GM19023 (cell line): ENCODE data around the gene R3HDM2.

Source experiments
- ATAC-seq: cut with Tn5 transposase; IDR thresholded peaks from one replicate; pipeline ENCODE4 v1.9.1; 2021; ENCODE audit warnings: mild to moderate bottlenecking, moderate library complexity; ENCODE audit not compliant: unreplicated experiment

The R3HDM2 gene

DNA sequence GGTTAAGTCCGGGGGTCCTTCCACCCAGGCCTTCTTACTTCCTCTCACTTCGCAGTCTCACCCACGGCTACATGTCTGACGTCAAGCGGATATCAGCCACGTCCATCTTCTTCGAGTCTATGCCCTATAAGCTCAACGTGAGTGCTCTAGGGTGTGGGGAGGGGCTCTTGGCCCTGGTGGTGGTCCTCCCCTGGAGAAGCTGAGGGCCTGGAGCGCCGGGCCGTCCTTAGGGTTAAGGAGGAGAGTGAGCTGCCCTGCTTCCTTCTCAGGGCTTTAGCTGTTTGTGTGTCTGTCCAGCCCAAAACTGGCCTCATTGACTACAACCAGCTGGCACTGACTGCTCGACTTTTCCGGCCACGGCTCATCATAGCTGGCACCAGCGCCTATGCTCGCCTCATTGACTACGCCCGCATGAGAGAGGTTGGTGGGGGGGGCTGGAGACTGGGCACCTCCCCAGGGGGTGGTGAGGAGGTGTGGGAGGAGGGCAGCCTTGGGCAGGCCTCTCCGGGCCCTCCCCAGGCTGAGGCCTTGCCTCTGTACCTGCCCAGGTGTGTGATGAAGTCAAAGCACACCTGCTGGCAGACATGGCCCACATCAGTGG lies 198.6 kb downstream of the R3HDM2 start:
- ATAC-seq = no peak

DNA sequence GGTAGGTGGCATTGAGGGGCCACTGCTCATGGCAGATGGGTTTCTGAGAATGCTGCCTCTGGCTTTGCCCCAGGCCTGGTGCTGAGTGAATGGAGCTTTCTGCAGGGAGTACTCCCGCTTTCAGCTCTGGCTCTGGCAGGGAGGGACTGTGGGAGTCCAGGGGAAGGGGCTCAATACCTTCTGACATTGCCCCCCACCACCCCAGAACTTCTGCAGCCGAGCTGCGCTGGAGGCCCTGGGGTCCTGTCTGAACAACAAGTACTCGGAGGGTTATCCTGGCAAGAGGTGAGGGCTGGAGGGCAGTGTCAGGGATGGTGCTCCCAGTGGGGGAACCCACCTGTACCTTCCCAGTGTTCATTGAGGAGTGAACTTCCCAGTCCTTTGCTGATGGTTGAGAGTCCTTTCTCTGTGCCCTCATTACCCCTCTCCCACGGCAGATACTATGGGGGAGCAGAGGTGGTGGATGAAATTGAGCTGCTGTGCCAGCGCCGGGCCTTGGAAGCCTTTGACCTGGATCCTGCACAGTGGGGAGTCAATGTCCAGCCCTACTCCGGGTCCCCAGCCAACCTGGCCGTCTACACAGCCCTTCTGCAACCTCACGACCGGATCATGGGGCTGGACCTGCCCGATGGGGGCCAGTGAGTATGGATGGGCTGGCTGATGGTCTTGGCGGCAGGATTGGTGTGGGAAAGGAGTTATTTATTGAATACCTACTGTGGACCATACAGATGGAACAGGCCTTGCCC lies 199.4 kb downstream of the R3HDM2 start:
- no peak for ATAC-seq

DNA sequence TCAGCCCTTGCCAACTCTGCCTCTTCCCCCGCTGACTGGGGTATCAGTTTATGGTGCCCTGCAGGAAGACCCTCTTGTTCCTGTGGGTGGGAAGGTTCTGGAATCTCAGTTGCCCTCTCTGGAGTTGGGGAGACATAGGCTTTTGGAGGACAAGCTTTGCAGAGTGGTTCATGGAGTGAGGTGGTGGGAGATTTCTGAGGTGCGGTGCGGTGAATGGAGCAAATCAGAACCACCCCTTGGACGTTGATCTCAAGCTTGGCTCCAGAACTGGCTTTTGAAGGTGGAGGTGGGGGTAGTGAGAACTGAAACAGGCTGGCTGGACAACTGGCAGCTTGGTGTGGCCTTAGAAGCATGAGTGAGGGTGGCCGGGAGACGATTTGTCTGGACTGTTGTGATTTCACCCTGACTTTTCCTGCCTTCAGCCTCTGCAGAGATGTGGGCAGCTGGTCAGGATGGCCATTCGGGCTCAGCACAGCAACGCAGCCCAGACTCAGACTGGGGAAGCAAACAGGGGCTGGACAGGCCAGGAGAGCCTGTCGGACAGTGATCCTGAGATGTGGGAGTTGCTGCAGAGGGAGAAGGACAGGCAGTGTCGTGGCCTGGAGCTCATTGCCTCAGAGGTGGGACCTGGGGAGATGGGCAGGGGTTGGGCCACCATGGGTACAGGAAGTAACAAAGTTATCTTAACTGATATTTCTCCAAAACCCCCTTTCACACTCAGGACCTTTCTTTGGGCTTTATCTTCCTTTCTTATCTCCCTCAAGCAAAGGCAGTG lies 200.3 kb downstream of the R3HDM2 start:
- no peak for ATAC-seq

GRCh38 chr12:57229634-57230380 lies 201.0 kb downstream of the R3HDM2 start, which contains the start of gene SHMT2:
Gene SHMT2, plus strand, starts transcription at chr12:57229711. Its CDS starts 68 bp downstream, at chr12:57229779.
- ATAC-seq = peak; percentile 56

GRCh38 chr12:57229046-57229633 lies 201.7 kb downstream of the R3HDM2 start:
- ATAC-seq = peak; percentile 6

DNA sequence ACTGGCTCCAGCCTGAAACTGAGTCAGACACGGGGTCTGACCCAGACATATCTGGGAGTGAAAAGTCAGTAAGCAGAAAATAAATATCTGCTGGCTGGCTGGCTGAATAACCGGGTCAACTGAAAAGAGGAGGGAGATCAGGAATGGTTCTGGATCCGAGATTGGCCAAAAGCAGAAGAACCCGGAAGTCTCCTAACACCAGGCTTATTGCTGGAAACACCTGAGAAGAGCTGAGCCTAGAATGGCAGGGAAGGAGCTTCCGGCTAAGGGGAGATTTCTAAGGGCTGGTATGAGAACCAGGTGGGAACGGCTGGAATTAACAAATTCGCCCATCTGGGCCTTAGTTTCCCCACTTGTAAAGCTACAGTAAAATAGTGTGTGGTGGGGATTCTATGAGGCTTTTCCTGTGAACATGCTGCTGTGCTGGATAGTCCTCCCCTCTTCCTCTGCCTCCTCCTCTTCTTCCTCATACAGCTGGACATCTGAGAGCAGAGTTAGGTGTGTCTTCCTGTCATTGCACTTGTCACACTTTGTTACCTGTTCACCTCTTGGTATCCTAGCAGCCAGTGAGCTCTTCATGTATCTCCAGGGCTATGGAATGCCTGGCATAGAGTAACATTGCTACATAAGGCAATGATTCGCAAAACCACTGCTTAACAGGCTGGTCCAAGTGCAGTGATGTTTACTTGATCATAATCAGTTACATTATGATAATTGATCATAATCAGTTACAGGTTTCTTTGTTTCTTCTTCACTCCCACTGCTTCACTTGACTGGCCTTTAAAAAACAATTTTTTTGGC lies 203.3 kb downstream of the R3HDM2 start:
- no peak for ATAC-seq

GRCh38 chr12:57226588-57227314 lies 204.1 kb downstream of the R3HDM2 start:
- no peak for ATAC-seq

- no peak for ATAC-seq
These were observed 205.1 kb downstream of the R3HDM2 start for GRCh38 chr12:57225680-57226210.

DNA sequence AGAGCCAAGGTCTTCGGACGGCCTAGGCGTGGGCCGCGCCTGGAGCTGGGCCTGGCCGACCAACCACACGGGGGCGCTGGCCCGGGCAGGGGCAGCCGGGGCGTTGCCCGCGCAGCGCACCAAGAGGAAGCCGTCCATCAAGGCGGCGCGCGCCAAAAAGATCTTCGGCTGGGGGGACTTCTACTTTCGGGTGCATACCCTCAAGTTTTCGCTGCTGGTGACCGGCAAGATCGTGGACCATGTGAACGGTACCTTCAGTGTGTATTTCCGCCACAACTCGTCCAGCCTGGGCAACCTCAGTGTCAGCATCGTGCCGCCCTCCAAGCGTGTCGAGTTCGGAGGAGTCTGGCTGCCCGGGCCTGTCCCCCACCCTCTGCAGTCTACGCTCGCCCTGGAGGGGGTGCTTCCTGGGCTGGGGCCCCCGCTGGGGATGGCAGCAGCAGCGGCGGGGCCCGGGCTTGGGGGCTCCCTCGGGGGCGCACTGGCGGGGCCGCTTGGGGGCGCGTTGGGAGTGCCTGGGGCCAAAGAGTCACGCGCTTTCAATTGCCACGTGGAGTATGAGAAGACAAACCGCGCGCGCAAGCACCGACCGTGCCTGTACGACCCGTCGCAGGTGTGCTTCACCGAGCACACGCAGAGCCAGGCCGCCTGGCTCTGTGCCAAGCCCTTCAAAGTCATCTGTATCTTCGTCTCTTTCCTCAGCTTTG lies 205.7 kb downstream of the R3HDM2 start:
- ATAC-seq = no peak

- no peak for ATAC-seq
These were observed 206.4 kb downstream of the R3HDM2 start for GRCh38 chr12:57224278-57224972.

DNA sequence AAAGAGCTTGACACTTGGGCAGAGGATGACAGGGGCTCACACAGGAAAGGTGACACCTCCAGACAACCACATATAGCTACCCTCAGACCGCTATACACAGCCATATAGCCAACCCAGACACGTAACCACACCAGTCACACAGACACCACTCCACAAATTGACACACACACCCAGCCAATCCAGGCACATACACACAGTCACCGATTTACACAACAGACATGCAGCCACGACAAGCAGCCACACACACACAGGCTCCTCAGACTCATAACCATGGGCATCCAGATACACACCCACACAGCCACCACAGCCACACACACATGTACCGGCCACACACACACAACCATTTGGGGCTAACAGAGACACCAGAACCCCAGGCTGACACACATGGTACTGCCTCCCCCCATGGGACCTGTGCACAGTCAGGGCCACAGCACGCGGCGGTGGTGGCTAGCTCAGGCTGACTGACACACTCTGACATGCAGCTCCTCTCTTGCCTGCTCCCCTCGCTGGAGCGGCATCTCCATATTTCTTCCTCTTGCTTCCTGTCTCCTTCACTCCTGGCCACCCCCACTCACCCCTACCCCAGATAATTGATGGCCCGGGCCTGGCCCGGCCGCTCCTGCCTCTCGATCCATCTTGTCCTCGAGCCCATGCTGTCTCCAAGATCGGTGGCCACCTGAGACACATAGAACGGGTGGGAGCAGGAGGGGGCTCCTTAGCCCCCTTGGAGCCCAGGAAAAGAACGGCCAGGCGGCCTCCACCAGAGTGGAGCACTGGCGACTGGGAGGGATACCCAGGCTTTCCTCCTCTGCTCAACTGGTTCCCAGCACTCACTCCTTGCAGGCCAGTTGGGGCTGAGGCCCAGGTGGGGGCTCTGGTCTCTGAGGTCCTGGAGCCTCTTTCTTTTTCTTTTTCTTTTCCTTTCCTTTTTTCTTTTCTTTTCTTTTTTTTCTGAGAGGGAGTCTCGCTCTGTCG lies 207.4 kb downstream of the R3HDM2 start:
- ATAC-seq = no peak

DNA sequence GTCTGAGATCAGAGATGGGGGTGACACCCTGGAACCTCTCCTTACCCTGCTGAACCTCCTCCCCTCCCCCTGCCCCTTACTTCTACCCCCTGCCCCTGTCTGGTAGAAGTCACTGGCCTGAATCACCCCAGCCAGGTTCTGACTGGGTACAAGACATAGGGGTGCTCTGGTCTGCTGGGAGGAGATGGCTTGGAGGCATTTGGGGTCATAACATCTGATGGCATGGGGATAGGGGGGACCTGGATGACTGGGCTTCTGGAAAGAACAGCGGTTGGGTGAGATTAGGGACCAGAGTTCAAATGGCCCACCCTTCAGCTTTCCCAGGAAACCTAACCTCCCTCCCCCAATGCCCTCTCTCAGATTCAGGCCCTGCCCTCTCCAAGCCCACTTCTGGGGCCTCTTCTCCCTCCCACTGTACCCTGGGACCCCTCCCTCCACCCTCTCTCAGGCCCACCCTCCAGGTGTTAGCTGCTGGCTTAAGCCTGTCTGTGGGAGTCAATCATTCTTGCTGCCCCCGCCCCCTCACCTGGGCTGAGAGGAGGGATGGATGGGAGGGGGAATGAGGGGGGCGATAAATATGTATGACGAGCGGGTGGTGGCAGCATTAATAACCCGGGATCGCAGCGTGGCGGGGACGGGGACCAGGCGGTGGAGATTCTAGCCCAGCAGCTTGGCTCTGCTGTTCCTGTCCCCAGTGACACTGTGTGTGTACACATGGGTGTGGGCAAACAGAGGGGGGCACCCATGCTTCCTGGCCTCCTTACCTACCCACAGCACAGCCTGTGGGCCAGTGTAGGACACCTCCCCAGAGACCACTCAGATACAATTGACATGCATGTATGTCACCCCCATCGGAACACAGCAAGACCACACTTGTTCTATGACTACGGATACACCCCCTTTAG lies 208.3 kb downstream of the R3HDM2 start:
- no peak for ATAC-seq

GRCh38 chr12:57221169-57221917 lies 209.5 kb downstream of the R3HDM2 start:
- ATAC-seq = no peak

DNA sequence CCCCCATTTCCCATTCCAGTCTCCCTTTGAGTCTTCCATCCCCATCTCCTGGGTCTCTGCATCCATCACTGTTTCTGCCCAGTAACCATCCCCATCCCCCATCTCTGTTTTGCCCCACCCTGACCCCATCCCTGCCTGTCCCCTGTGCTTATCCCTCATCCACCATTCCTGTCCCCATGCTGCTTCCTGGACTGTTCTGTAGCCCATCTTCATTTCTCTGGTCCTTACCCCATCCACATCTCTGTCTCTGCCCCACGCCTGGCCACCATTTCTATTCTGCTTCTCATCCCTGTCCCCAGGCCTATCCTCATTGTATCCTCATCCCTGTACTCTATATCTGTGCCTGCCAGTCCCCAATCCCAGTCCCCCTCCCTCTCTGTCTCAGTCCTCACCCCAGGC lies 210.1 kb downstream of the R3HDM2 start:
- ATAC-seq = no peak
